Measurements from ENCODE around the gene RGS3. TPM values are rescaled to one million over a fixed set of nuclear protein-coding genes. Genes with fewer than 3 reads are reported as not detected.

The RGS3 gene
- polyA plus RNA-seq, 1 of the 3 experiments (the other 2 are of a cell fraction): 50.6 TPM

- H3K27me3 ChIP-seq (ENCODE audit: insufficient read depth): no peaks in the 10 kb centered on the region
- no peak overlapping the region for H3K9ac ChIP-seq
- no peaks in the 10 kb centered on the region for H3K9me3 ChIP-seq
- TF ChIP-seq MEF2A (IDR thresholded peaks at IDR 0.05; ENCODE audit: borderline replicate concordance, low read depth) (no peak), RAD21 (IDR thresholded peaks at IDR 0.05; ENCODE audit: low read length) (no peak), TCF12 (IDR thresholded peaks at IDR 0.05) (no peak), SIN3A (IDR thresholded peaks at IDR 0.05; ENCODE audit: borderline replicate concordance, low read depth, low read length) (no peak), SMC3 (IDR thresholded peaks at IDR 0.05; ENCODE audit: low read depth, low read length) (no peak)
- no peak overlapping the region for H3K27ac ChIP-seq (ENCODE audit: low read depth in 2 of 2, low read length in 1 of 2)
- ChIA-PET CTCF (interaction anchor here (1.2 to 3.5 kb wide), 3 partner anchors 95 to 114 kb away, joined by 3 to 19 read pairs (median 9); no protein-coding TSS in a partner anchor), POLR2A (interaction anchor here (1.0 kb wide), 1 partner anchor 114 kb away, joined by 3 read pairs; no protein-coding TSS in a partner anchor)
- peaks cover 7 to 21% of the 10 kb centered on the region in 2 experiments; a peak in 3 of 4 replicates for H3K4me1 ChIP-seq (ENCODE audit: control insufficient read depth in 1 of 2, insufficient read depth in 2 of 2, low read depth in 1 of 2, low read length in 1 of 2)
- H3K4me2 ChIP-seq: no peak overlapping the region
- no peak for DNase-seq
- no peaks in the 10 kb centered on the region for H3K36me3 ChIP-seq (replicated peaks in 1 of 2; ENCODE audit: control insufficient read depth in 1 of 2, insufficient read depth in 2 of 2, low read length in 1 of 2)
- H3K9me2 ChIP-seq: no peaks in the 10 kb centered on the region
- 95% methylated on average over 12 of the region's 12 CpGs for WGBS (ENCODE audit: low lambda C conversion rate)
- no peaks in the 10 kb centered on the region for H4K20me1 ChIP-seq (ENCODE audit: insufficient read depth)
- H3K79me2 ChIP-seq (ENCODE audit: insufficient read depth): no peaks in the 10 kb centered on the region
- no peaks in the 10 kb centered on the region for H3F3A ChIP-seq (replicated peaks; ENCODE audit: insufficient read depth)
- no peak overlapping the region for H2AFZ ChIP-seq (ENCODE audit: low read depth)
- H3K4me3 ChIP-seq (ENCODE audit: low read depth in 2 of 2, low read length in 1 of 2): no peak overlapping the region
Observed at GRCh38 chr9:113559834-113560800, 96.6 kb downstream of the RGS3 start.

- Histone ChIP-seq H3K36me3 (replicated peaks in 1 of 2; ENCODE audit: control insufficient read depth in 1 of 2, insufficient read depth in 2 of 2, low read length in 1 of 2) (no peaks in the 10 kb centered on the region), H3K27ac (ENCODE audit: low read depth in 2 of 2, low read length in 1 of 2) (no peak overlapping the region), H2AFZ (ENCODE audit: low read depth) (no peak overlapping the region), H3K4me3 (ENCODE audit: low read depth in 2 of 2, low read length in 1 of 2) (no peak overlapping the region), H3K9ac (no peak overlapping the region), H3K27me3 (ENCODE audit: insufficient read depth) (no peaks in the 10 kb centered on the region), H3K79me2 (ENCODE audit: insufficient read depth) (no peaks in the 10 kb centered on the region), H3K9me2 (no peaks in the 10 kb centered on the region), H3K4me2 (no peak overlapping the region), H3K4me1 (ENCODE audit: control insufficient read depth in 1 of 2, insufficient read depth in 2 of 2, low read depth in 1 of 2, low read length in 1 of 2) (peaks cover 7 to 38% of the 10 kb centered on the region in 2 experiments; a peak in 3 of 4 replicates), H4K20me1 (ENCODE audit: insufficient read depth) (no peaks in the 10 kb centered on the region), H3K9me3 (no peaks in the 10 kb centered on the region), H3F3A (replicated peaks; ENCODE audit: insufficient read depth) (no peaks in the 10 kb centered on the region)
- no peak for DNase-seq
- CTCF ChIA-PET: interaction anchor here (1.2 to 4.0 kb wide), 3 partner anchors 25 to 117 kb away, joined by 3 to 20 read pairs (median 16); no protein-coding TSS in a partner anchor
- POLR2A ChIA-PET: no interaction called here
- WGBS (ENCODE audit: low lambda C conversion rate): 93% methylated on average over 2 of the region's 2 CpGs
- TF ChIP-seq CHD2 (IDR thresholded peaks at IDR 0.05; ENCODE audit: low read length, partially characterized antibody): no peak
- no peak for TF ChIP-seq USF1 (IDR thresholded peaks at IDR 0.05; ENCODE audit: borderline replicate concordance, low read depth)
- TF ChIP-seq POLR2AphosphoS5 (IDR thresholded peaks at IDR 0.05; ENCODE audit: low read depth, low read length): no peak
- TF ChIP-seq SMC3 (IDR thresholded peaks at IDR 0.05; ENCODE audit: low read depth, low read length): no peak
- no peak for TF ChIP-seq USF2 (IDR thresholded peaks at IDR 0.05; ENCODE audit: borderline replicate concordance, low read depth, low read length)
- no peak for TF ChIP-seq NRF1 (IDR thresholded peaks at IDR 0.05; ENCODE audit: low read depth, low read length)
- no peak for TF ChIP-seq CTCF (IDR thresholded peaks at IDR 0.05)
- no peak for TF ChIP-seq MEF2A (IDR thresholded peaks at IDR 0.05; ENCODE audit: borderline replicate concordance, low read depth)
- no peak for TF ChIP-seq FOXJ3 (CRISPR knock-in tag; IDR thresholded peaks at IDR 0.05)
- no peak for TF ChIP-seq GABPA (IDR thresholded peaks at IDR 0.05; ENCODE audit: low read depth)
- no peak for TF ChIP-seq JUND (IDR thresholded peaks at IDR 0.05)
- no peak for TF ChIP-seq ZBTB33 (IDR thresholded peaks at IDR 0.05; ENCODE audit: borderline replicate concordance, low read depth)
Observed at GRCh38 chr9:113562653-113563381, 99.3 kb downstream of the RGS3 start.
